GM18519 (cell line): Measurements from ENCODE around the gene SLC28A2.

Source experiments
- ATAC-seq: cut with Tn5 transposase; IDR thresholded peaks from one replicate; pipeline ENCODE4 v1.9.1; 2021; ENCODE audit warnings: mild to moderate bottlenecking, moderate library complexity; ENCODE audit not compliant: unreplicated experiment, low FRiP score

SLC28A2 gene

DNA sequence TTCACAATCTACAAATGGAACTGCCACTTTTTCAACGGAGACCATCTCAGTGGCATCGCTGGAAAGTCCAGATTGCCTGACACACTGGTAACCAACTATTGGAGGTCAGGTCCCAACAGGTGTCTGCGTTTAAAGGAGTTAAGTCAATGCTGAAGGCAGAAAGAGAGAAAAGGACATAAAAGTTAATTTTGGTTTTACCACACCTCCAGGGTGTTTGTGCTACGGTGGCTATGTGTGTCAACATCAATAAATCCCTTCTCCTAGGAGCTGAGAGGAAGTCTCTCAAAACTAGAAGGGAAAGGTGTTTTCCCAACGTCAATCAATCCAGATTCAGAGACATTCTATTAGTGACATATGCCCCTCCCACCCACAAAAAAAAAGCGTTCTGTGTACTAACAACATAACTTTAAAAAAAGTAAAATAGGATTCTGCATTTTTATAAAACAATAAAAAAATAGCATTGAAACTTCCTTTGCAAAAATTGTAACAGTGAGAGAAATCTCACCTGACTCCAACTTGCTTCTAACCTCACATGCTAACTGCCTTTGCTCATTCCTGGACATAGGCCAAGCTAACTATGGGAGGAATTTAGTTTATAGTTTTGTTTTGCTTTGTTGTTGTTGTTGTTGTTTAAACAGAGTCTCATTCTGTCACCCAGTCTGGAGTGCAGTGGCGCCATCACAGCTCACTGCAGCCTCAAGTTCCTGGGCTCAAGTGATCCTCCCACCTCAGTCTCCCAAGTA lies 67.6 kb downstream of the SLC28A2 start:
- ATAC-seq: no peak

DNA sequence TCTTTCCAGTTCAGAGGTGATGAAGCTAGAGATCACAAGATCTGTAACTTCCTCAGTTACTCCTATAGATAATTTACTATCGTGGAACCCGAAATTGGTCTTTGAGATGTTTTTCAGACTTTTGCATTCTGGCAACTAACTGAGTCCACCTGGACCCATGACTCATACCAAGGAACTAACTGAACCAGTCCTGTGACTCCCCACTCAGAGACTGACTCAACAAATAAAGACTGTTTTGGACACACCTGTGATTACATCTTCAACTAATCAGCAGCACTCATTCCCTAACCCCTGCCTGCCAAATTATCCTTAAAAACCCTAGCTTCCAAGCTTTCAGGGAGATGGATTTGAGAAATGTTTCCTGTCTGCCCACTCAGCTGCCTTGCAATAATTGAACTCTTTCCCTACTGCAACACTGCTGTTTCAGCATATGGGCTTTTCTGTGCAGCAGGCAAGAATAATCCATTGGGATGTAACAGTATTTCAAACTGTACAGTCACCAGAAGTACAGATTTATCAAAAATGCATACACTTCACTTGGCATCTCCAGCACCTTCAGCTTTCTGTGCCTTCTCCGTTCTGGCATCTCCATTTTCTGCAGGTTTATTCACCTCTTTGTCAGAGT lies 68.7 kb downstream of the SLC28A2 start:
- ATAC-seq: no peak

DNA sequence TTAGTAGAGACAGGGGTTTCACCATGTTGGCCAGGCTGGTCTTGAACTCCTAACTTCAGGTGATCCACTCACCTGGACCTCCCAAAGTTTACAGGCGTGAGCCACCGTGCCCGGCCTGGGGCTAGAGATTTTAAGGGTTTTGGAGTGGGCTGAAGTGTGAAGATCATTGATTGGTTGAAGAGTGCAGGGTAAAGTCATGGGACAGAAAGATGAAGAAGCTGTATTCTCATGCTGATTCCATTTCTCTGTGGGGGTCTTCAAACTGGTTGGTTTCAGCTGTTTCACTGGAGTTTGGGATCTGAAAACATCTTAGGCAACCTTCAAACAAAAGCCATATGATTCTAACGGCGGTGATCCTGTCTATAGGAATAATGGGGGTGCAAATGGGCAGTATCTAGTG lies 74.2 kb downstream of the SLC28A2 start:
- no peak for ATAC-seq

DNA sequence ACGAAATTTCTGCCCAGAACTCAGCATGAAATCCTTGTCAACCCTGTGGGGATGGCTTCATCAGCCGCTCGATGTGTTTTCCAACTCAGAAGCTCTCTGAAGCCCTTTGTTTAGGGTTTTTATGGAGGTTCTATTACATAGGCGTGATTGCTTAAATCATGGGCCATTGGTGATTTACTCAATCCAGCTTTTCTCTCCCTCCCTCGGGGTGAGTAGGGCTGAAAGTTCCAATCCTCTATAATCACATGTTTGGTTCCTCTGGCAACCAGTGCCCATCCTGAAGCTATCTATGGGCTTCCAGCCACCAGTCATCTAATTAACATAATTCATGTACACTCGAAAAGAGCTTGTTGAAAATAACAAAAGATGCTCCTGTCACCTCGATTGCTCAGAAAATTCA lies 74.7 kb downstream of the SLC28A2 start:
- no peak for ATAC-seq
